Gastroesophageal sphincter (tissue), 4 donors: ENCODE data around the gene PCBP3. TPM values are rescaled to one million over a fixed set of nuclear protein-coding genes. Genes with fewer than 3 reads are reported as not detected.

ENCODE experiments used
- ATAC-seq: fragments of 150-250 bp; one replicate; pipeline ENCODE4 v1.9.1; 2016; ENCODE audit warnings: mild to moderate bottlenecking, moderate library complexity
- H3K27ac ChIP-seq, 4 donors: fragments of 200-600 bp; sonication (generic) in 3 of 4; 1 replicate in 3 of 4; 2 replicates in 1 of 4; pipeline ENCODE4 v1.5.1; 2016 to 2019
- H3K27me3 ChIP-seq: fragments of 200-600 bp; sonication (generic); one replicate; pipeline ENCODE4 v1.5.1; 2019
- H3K36me3 ChIP-seq, 2 donors: fragments of 200-600 bp; sonication (generic); one replicate each; pipeline ENCODE4 v1.5.1; 2019; ENCODE audit warnings: control low read depth in 1 of 2
- H3K4me1 ChIP-seq, 3 donors: fragments of 200-600 bp; sonication (generic); 1 replicate in 2 of 3; 2 replicates in 1 of 3; pipeline ENCODE4 v1.5.1; 2016 to 2019; ENCODE audit warnings: control low read depth in 2 of 3
- H3K4me3 ChIP-seq, 2 donors: fragments of 200-600 bp; sonication (generic); one replicate each; pipeline ENCODE4 v1.5.1; 2019; ENCODE audit warnings: mild to moderate bottlenecking in 1 of 2, moderate library complexity in 1 of 2
- H3K9me3 ChIP-seq, 3 donors: fragments of 200-600 bp; sonication (generic); one replicate each; pipeline ENCODE4 v1.5.1; 2017 to 2019; ENCODE audit warnings: control low read depth in 2 of 3
- CTCF ChIP-seq, 4 experiments: fragments of 200-600 bp in 2 of 4; fragments of 450-650 bp in 2 of 4; sonication (generic) in 1 of 4; IDR thresholded peaks; one replicate each; pipeline ENCODE4 v1.5.1; 2017 to 2019; ENCODE audit warnings: antibody characterized with exemption in 4 of 4, mild to moderate bottlenecking in 2 of 4, moderate library complexity in 2 of 4
- EP300 ChIP-seq: sonication (generic); formaldehyde crosslinking; IDR thresholded peaks from one replicate; pipeline ENCODE4 v1.6.1; 2017; ENCODE audit warnings: antibody characterized with exemption, mild to moderate bottlenecking
- POLR2A ChIP-seq, 2 donors: fragments of 450-650 bp; IDR thresholded peaks; one replicate each; pipeline ENCODE4 v1.6.1; 2017; ENCODE audit warnings: antibody characterized with exemption in 2 of 2, mild to moderate bottlenecking in 2 of 2, moderate library complexity in 1 of 2
- POLR2AphosphoS5 ChIP-seq: sonication (generic); formaldehyde crosslinking; IDR thresholded peaks from one replicate; pipeline ENCODE4 v1.6.1; 2017; ENCODE audit warnings: antibody characterized with exemption
- WGBS, 2 donors: methylation state at CpG; one replicate each; pipeline ENCODE4 v1.1.5; 2018; ENCODE audit warnings: low coverage in 1 of 2; 5-methylcytosine and 5-hydroxymethylcytosine counted together
- total RNA-seq, 4 donors: library from RNA; depleted of rRNA; stranded (reverse); fragments of >200 nt; gene quantifications; one replicate each; pipeline ENCODE4 v1.1.0, GENCODE V29; 2016

PCBP3 gene
- total RNA-seq, 4 donors from 2014 or later = 5.1 to 14.8 (median 10.4) TPM

DNA sequence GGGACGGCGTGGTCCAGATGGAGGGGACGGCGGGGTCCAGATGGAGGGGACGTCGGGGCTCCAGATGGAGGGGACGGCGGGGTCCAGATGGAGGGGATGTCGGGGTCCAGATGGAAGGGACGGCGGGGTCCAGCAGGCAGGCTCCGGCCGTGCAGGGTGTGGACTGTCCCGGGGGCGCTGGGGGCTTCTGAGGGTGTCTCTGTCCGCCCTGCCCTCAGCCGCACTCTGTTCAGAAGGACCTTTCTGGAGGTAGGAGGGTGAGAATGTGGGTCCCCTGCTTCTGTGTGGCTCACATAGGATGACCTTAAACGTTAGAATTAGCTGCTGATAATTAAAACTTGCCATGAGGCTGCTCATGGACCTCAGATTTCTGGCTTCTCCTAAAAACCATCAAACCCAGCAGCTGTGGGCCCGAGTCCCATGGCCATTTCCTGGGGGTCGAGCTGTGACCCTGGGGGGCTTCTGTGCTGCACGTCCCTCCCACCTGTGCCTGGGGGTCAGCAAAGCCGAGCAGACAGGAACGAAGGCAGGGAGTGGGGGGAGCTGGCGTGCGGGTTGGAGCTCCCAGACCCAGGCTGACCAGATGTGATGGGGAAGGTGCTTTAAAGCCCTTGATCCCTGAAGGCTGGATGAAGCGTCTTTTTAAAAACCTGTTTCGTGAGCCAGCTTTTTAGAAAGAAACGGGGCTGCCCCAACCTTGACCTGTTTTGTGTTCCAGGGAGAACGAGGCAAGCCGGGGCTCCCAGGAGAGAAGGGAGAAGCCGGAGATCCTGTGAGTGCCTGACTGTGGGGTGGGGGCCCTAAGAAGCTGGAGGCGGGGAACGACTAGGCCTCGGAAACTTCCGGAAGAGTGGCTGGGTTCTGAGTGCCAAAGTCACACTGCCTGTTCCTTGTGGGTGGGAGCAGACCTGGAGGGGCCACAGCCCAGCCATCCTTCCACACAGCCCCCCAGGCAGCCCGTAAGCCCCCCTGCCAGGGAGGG is 345.1 kb downstream of the PCBP3 start:
- H3K27ac ChIP-seq = peak overlapping the region in 3 of 4 donors; percentile 79 to 81 (median 80)
- no peak overlapping the region for H3K4me3 ChIP-seq
- peaks cover 0 to 93% of the 10 kb centered on the region in 2 donors for H3K36me3 ChIP-seq
- H3K27me3 ChIP-seq = no peaks in the 10 kb centered on the region
- H3K9me3 ChIP-seq = no peaks in the 10 kb centered on the region
- ATAC-seq = no peak
- no peak for TF ChIP-seq POLR2AphosphoS5
- peaks cover 0 to 93% (median 56%) of the 10 kb centered on the region in 3 donors for H3K4me1 ChIP-seq
- WGBS, 2 donors = 52 to 68% methylated on average over 10 to 14 of the region's 36 CpGs

DNA sequence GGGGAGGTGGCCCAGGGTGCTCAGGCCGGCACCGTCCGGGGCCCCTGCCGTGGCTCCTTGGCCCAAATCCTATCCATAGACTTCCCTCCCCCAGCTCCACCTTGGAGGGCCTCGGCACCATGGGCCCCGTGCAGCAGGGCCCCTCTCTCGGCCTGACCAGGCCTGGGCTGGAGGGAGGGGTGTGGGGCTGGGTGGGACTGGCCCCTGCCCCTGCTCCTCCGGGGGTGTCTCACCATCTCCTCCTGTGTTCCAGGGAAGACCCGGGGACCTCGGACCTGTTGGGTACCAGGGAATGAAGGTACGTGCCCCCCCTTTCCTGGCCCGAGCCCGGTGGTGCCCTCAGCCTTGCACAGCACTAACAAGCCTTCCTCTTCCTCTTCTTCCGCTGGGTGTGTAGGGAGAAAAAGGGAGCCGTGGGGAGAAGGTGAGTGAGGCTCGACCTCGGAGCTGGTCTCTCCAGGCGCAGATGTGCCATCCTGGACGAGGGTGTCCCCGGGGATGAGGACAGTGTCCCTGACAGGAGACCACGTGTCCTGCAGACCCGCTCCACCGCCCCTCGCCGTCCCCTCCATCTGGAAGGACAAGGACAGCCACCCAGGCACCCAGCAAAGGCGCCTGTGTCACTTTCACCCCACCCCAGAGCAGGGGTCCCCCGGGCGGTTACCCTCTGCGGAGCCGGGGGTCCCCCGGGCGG is 346.0 kb downstream of the PCBP3 start:
- Histone ChIP-seq H3K9me3 (no peaks in the 10 kb centered on the region), H3K4me3 (no peak overlapping the region), H3K36me3 (peaks cover 0 to 93% of the 10 kb centered on the region in 2 donors), H3K27me3 (no peaks in the 10 kb centered on the region), H3K27ac (peak overlapping the region in 3 of 4 donors; percentile 79 to 81 (median 80)), H3K4me1 (peaks cover 0 to 93% (median 53%) of the 10 kb centered on the region in 3 donors)
- WGBS, 2 donors = no CpG with 5 or more reads among the region's 32 CpGs
- TF ChIP-seq POLR2A (IDR thresholded peaks at IDR 0.05) = no peak
- no peak for TF ChIP-seq EP300
- ATAC-seq = no peak

GRCh38 chr21:45990049-45990711 is 346.7 kb downstream of the PCBP3 start:
- TF ChIP-seq CTCF (IDR thresholded peaks at IDR 0.05) (no peak), EP300 (no peak)
- Histone ChIP-seq H3K4me1 (peaks cover 0 to 93% (median 51%) of the 10 kb centered on the region in 3 donors), H3K36me3 (peaks cover 0 to 94% of the 10 kb centered on the region in 2 donors), H3K27ac (peak overlapping the region in 3 of 4 donors; percentile 79 to 81 (median 80)), H3K27me3 (no peaks in the 10 kb centered on the region), H3K9me3 (no peaks in the 10 kb centered on the region), H3K4me3 (no peak overlapping the region)
- 55 to 85% methylated on average over 5 to 11 of the region's 30 CpGs for WGBS, 2 donors
- no peak for ATAC-seq

- no peak for TF ChIP-seq POLR2A (IDR thresholded peaks at IDR 0.05)
- TF ChIP-seq EP300 = no peak
- no peak for TF ChIP-seq POLR2AphosphoS5
- no peak for TF ChIP-seq CTCF (IDR thresholded peaks at IDR 0.05)
- 75% methylated on average over 12 of the region's 45 CpGs; no CpG with 5 or more reads in 1 of the 2 donors for WGBS, 2 donors
- ATAC-seq = no peak
- no peaks in the 10 kb centered on the region for H3K9me3 ChIP-seq
- peak overlapping the region in 3 of 4 donors; percentile 79 to 81 (median 80) for H3K27ac ChIP-seq
- H3K4me3 ChIP-seq = no peak overlapping the region
- peaks cover 0 to 94% of the 10 kb centered on the region in 2 donors for H3K36me3 ChIP-seq
- H3K4me1 ChIP-seq = peaks cover 0 to 93% (median 45%) of the 10 kb centered on the region in 3 donors
- H3K27me3 ChIP-seq = no peaks in the 10 kb centered on the region
These were observed 347.4 kb downstream of the PCBP3 start for GRCh38 chr21:45990741-45991605.

- TF ChIP-seq CTCF (IDR thresholded peaks at IDR 0.05) = no peak
- TF ChIP-seq EP300 = no peak
- TF ChIP-seq POLR2A (IDR thresholded peaks at IDR 0.05) = no peak
- TF ChIP-seq POLR2AphosphoS5 = no peak
- no peak for ATAC-seq
- Histone ChIP-seq H3K9me3 (no peaks in the 10 kb centered on the region), H3K27ac (peak overlapping the region in 3 of 4 donors; percentile 79 to 81 (median 80)), H3K27me3 (no peaks in the 10 kb centered on the region), H3K4me3 (no peak overlapping the region), H3K36me3 (peaks cover 0 to 94% of the 10 kb centered on the region in 2 donors), H3K4me1 (peaks cover 0 to 93% (median 38%) of the 10 kb centered on the region in 3 donors)
- WGBS, 2 donors = 70% methylated on average over 3 of the region's 18 CpGs; no CpG with 5 or more reads in 1 of the 2 donors
These were observed 348.2 kb downstream of the PCBP3 start for GRCh38 chr21:45991606-45992300.
